ENCODE measurements around the gene IGFL2.
"Not testable (repeated sequence)": the region's sequence is repeated elsewhere in the genome, so short reads cannot be mapped to it uniquely, and the experiment has no call there.

IGFL2 gene

GRCh38 chr19:46144756-46145155 lies 3.3 kb upstream of the IGFL2 start:
- no peak for DNase-seq

GRCh38 chr19:46147166-46147740 lies 785 bp upstream of the IGFL2 start:
- DNase-seq = peak; percentile 6

GRCh38 chr19:46150606-46151005 lies 2.6 kb downstream of the IGFL2 start:
- no peak for DNase-seq

- no peak for DNase-seq
Observed at GRCh38 chr19:46155237-46155636, 7.2 kb downstream of the IGFL2 start.

GRCh38 chr19:46159418-46160232 lies 11.6 kb downstream of the IGFL2 start:
- DNase-seq = no peak

GRCh38 chr19:46160233-46160775 lies 12.3 kb downstream of the IGFL2 start:
- no peak for DNase-seq

- DNase-seq = not testable (repeated sequence)
Observed at GRCh38 chr19:46161642-46162257, 13.7 kb downstream of the IGFL2 start.

- DNase-seq = no peak
Observed at GRCh38 chr19:46162731-46163130, 14.7 kb downstream of the IGFL2 start.

GRCh38 chr19:46173886-46174480 lies 25.9 kb downstream of the IGFL2 start:
- DNase-seq = no peak

- DNase-seq = no peak
Observed at GRCh38 chr19:46176116-46176860, 28.2 kb downstream of the IGFL2 start.

GRCh38 chr19:46179076-46179759 lies 31.2 kb downstream of the IGFL2 start:
- DNase-seq = no peak

GRCh38 chr19:46180701-46181387 lies 32.8 kb downstream of the IGFL2 start:
- peak; percentile 76 for DNase-seq

- DNase-seq = peak; percentile 80
Observed at GRCh38 chr19:46181388-46181779, 33.3 kb downstream of the IGFL2 start.

GRCh38 chr19:46182476-46182875 lies 34.4 kb downstream of the IGFL2 start:
- no peak for DNase-seq

- DNase-seq = peak; percentile 64
Observed at GRCh38 chr19:46184775-46185710, 37.0 kb downstream of the IGFL2 start.

GRCh38 chr19:46186101-46186716 lies 38.2 kb downstream of the IGFL2 start:
- no peak for DNase-seq

- DNase-seq = no peak
Observed at GRCh38 chr19:46186717-46187101, 38.7 kb downstream of the IGFL2 start.

GRCh38 chr19:46189971-46190888 lies 42.2 kb downstream of the IGFL2 start:
- no peak for DNase-seq

- DNase-seq = no peak
Observed at GRCh38 chr19:46191356-46191755, 43.3 kb downstream of the IGFL2 start.

All from NCI-H226 (cell line).